Mesenteric fat pad (tissue), 1 donor: ENCODE results near the gene ARHGEF1. TPM values are rescaled to one million over a fixed set of nuclear protein-coding genes. Genes with fewer than 3 reads are reported as not detected.

Experiments used
- DNase-seq: peaks from one replicate; pipeline ENCODE4 v3.0.0-alpha.2; 2020; ENCODE audit warnings: low spot score
- total RNA-seq: library from RNA; stranded (reverse); fragmentation: NEBNext Ultra II Directional; extraction: Animal tissue kit (Norgen Biotek cat#: 25700); gene quantifications from one replicate; pipeline ENCODE4 v1.2.1, GENCODE V29; 2021
- donor health status: DM: yes; HTN: yes; CAD: no.

ARHGEF1 gene
- total RNA-seq, 1 donor from 2014 or later: 123 TPM

DNA sequence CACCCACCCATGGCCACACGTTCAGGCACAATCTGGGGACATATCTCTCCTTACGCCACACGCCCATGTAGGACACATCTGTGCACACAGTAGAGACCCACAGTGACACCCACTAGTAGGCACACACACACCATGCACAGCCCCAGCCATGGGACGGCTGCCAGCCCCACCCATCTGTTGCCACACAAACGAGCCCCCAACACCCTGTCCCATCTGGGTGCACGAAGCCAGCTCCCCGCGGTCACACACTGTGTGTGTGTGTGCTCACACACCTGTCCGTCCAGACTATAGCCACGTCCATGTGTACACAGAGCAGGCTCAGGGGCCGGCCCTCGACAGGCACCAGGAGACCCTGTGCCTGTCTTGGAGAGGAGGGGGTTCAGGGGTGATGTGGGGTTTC, 34.7 kb downstream of the ARHGEF1 start:
- no peak for DNase-seq

DNA sequence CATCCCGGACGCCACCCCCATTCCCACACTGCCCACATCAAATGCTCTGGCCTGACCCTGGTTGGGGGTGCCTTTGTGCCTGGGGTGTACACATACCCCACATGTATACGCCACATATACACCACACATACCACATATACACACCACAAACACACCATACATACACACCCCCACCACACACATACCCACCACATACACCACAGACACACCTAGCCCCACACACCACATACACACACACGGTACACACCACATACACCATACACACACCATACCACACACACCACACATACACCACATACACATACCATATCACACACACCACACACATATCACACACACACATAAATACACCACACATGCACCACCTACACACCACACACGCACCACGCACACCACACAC, 35.1 kb downstream of the ARHGEF1 start:
- no peak for DNase-seq

DNA sequence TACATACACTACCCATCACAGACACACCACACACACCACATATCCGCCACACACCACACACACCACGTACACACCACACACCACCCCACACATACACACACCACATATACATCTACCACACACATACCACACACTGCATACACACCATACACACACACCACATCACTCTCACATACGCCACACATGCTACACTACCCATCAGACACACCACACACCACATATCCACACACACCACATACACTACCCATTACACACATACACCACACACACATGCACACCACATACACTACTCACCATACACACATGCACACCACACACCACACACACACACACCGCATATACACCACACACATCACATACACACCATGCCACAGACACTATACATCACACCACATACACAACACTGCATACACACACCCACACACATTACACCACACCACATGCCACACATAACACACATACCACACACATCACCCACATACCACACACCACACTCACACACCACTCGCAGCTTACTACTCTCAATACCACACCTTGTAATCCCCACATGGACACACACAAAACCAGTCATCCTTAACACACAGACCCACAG, 35.8 kb downstream of the ARHGEF1 start:
- DNase-seq: no peak

DNA sequence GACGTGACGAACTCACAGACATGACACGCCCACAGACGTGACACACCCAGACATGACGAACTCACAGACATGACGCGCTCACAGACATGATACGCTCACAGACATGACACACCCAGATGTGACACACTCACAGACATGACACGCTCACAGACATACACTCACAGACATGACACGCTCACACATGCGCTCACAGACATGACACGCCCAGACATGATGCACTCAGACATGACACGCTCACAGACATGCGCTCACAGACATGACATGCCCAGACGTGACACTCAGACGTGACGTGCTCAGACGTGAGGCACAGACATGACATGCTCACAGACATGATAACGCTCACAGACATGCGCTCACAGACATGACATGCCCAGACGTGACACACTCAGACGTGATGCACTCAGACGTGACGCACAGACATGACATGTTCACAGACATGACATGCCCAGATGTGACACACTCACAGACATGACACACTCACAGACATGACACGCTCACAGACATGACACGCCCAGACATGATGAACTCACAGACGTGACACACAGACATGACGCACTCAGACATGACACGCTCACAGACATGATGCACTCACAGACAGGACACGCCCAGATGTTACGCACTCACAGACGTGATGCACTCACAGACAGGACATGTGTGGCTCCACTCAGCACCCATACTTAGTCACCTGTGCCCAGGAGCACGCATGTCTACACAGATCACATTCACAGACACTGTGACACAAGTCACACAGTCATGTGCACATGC, 37.1 kb downstream of the ARHGEF1 start:
- no peak for DNase-seq

DNA sequence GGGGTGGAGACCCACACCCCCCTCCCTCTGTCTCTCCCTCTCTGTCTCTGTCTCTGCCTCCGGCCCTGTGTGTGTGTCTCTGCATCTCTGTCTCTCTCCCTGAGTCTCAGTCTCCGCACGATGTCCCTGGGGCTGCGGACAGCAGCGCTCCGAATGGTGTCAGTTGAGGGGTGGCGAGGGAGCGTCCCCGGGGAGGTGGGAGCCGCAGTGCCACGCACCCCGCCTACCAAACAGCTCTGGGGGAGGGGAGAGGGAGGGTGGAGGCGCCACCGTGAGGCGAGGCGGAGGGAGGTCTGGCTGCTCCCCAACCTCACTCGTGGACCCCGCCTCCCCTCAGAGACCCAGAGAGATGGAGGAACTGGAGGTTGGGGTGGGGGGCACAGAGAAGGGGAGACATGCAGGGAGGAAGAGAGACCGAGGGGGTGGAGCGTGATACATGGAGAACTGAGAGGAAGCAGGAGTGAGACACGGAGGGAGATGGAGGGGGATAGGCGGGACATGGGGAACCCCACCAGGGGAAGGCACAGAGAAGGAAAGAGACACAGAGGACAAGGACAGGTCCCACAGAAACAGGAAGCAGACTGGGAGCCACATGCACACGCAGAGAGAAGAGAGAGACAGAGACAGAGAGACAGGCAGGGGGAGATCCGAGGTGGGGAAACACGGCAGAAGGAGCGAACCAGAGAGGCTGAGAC, 38.0 kb downstream of the ARHGEF1 start:
- no peak for DNase-seq

DNA sequence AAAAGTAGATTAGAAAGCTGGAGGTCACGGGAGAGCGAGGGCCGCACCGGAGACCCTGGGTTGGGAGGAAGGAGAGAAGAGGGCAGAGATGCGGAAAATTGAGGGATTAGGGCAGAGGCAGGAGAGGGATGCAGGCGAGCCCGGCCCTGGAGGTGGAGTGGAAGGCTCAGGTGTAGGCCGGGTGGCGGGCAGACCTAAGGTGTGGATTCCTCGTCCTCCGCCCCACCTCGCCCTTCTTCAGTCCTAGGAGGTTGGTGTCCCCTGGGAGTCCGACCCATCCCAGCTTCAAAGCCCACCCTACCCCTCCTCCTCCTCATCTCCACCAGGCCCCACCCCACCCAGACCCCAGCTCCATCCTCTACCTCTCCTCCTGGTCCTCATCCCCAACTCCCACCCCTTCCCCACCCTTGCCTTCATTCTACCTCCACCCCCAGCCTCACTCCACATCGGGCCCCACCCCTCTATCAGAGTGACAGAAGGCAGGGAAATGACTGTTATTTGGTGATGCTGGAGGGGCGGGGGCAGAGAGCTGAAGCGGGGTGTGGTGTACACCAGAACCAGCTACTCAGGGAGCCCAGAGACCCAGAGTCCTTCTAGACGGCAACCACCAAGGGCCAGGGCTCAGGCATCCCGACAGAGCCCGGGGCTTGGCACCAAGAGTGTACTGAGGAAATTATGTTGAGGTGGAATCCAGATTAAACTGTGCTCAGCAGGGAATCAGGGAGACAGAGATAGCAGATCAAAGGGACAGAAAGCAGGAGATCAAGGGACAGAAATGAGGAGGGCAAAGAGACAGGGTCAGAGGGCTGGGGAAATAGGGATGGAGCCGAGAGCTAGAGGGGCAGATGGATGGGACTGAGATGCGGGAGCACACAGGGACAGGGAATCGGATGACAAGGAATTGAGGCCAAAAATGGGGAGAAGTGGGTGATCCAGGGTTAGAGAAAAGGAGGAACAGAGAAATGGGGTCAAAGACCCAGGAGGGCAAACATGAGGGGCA, 38.9 kb downstream of the ARHGEF1 start:
- DNase-seq: no peak

DNA sequence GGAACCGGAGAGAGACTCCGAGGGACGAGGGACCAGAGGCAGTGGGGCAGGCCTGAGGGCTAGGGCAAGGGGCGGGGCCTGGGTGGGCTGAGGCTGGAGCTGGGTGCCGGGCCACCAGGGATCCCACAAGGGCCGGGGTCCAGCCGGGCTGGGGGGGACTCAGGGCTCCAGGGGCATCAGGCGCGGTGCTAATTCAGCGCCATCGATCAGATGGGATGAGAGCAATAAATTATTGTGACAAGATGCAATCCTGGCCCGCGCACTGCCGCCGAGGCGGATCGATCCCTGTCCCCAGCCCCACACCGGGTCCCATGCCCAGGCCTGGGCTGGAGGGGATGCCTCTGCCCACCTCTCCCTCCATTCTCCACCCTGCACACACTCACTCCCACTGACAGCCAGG, 39.6 kb downstream of the ARHGEF1 start:
- no peak for DNase-seq

DNA sequence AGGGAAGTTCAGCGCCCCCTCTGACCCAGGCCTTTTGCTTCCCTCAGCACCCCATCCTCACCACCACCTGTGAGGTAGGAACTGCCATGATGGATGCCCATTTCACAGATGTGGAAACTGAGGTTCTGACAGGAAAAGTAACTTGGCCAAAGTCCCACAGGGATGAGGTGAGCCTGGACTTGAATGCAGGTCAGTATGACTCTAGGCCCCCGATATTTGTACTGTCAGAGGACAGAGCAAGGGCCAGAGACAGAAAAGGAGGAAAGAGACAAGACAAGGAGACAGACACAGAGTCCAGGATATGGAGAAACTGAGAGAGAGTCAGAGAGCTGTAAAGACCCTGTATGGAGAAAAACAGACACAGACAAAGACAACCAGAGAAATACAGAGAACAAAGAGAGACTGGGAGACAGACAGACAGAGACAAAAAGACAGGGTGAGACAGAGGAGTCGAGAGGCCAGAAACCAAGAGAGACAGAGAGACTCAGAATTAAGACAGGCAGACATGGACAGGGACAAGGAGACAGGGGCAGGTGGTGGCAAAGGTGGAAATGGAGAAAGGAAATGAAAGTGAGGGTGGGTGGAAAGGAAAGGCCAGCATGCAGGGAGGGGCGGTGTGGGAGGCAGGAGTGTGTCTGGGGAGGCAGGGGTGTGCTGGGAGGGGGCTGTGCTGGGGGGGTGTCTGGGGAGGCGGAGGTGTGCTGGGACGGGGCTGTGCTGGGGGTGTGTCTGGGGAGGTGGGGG, 40.2 kb downstream of the ARHGEF1 start:
- no peak for DNase-seq

DNA sequence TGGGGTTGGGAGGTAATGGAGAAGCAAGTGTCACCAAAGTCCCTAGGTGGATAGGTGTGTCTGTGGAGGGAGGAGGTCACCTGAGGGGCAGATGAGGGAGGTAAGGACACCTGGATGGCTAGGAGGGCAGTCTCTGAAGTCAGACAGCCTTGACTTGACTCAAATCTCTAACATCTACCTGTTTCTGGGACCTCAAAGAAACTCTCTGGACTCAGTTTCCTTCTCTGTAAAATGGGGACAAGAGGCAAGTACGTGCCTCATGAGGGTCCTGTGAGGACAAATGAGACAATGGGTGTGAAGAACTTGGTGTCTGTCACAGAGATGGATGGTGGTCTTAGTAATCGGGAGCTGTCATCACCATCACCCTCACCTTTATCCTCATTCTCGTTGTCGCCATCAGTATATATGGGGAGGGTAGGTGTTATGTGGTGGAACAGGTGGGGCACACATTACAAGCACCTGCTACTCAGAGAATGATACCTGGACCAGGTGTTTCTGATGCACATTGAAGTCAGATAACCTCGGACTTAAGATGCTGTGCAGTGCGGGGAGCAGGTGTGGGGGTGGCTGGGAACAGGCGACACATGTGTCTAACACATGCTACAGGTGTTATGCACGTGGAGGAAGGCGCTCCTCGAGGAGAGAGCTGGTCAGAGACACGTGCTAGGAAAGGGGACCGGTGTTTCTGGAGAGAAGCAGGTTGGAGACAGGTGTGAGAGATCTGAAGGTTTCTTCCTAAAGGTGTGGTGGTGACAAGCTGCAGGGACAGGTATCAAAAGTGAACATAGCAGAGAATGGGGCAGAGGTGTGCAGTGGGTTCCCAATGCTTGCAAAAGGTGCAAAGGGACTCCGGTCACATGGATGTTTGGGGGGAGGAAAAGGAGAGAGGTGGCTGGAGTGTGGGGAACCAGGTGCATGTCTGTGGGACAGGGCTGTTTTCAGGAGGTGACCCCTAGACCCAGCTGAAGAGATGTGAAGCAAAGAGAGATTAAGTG, 41.5 kb downstream of the ARHGEF1 start:
- no peak for DNase-seq

DNA sequence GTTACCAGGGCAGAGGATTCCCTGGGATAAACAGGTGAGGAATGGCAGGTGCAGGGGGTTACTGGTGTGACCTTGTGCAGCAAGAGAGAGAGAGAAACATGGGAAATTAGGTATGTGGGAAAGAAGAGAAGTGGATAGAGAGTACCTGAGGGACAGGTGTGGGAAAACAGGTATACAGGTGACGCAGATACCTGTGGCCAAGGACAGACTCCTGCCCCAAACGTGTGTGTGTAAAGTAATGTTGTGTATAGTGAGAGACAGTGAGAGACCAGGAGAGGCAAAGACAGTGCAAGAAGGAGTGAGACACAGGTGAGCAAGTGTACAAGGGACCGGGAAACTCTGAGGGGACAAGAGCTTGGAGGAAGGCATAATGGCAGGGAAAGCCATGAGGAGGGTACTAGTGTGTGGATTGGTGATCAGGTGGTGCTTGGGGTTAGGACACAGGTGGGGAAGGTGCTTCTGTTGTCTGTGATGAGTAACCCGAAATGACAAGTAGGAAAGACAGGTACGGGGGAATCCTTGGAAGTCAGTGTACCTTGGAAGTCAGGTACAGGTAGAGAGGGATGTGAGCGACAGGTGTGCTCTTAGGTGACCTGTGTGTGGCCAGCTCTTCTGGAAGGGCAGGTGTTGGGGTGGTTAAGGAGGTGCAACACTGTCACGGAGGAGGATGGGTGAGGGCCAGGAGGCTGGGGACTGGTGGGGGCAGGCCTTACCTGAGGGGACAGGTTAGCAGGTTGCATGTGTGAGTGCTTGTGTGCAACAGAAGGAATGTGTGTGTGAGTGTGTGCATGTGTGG, 42.4 kb downstream of the ARHGEF1 start:
- no peak for DNase-seq

DNA sequence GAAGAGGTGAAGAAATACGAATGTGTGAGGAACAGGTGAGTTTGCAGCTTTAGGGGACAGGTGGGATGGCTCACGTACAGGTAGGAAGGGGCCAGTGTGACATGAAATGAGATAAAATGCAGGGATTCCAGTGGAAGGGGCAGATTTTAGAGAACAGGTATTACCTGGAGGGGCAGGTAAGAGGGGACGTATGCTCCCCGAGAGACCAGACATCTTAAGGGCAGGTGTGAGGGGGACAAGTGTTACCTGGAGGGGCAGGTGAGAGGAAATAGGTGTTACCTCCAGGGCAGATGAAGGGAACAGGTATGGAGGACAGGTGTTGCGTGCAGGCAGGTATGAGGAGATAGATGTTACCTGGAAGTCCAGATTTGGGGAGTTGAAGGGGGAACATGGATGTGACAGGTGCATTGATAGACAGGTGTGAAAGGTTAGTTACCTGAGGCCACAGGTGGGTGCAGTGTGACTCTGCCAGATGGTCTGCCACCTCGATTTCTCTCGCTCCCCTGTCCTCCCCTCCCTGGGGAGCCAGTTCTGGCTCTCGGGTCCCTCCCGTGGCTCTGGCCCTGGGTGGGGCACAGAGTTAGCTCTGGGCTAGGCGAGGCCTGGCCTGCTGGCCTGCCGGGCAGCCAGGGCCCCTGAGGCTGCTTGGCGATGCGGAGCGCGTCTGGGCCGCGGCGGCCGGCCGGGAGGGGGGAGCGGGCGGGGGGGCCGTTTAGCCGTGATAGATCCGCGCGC, 43.2 kb downstream of the ARHGEF1 start:
- DNase-seq: no peak

DNA sequence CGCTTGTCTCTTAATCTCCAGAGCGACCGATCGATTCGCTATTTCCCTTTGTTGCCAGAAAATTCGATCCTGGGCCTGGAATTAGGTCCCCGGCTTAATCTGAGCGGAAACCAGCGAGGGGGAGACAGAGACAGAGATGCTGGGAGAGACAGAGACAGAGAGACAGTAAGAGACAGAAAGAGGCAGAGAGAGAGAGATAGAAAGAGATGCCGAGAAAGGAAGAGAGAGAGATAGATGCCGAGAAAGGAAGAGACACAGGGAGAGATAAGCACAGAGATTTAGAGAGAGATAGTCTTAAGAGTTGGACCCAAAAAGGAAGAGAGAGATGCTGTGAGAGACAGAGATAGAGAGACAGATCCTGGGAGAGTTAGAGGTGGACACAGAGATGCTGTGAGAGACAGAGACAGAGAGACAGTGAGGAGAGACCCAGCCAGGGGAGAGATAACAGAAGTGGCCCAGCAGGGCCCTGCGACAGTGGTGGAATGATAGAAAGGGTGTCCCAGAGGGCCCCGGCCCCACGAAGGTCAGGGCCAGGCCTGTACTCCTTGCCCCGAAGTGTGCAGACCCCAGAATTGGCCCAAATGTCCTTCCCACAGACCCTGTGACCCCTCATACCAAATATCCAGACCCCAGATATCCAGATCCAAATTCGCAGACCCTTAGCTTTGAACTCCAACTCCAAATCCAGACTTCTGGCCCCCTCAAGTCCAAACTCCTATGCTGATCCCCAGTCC, 43.9 kb downstream of the ARHGEF1 start:
- no peak for DNase-seq

DNA sequence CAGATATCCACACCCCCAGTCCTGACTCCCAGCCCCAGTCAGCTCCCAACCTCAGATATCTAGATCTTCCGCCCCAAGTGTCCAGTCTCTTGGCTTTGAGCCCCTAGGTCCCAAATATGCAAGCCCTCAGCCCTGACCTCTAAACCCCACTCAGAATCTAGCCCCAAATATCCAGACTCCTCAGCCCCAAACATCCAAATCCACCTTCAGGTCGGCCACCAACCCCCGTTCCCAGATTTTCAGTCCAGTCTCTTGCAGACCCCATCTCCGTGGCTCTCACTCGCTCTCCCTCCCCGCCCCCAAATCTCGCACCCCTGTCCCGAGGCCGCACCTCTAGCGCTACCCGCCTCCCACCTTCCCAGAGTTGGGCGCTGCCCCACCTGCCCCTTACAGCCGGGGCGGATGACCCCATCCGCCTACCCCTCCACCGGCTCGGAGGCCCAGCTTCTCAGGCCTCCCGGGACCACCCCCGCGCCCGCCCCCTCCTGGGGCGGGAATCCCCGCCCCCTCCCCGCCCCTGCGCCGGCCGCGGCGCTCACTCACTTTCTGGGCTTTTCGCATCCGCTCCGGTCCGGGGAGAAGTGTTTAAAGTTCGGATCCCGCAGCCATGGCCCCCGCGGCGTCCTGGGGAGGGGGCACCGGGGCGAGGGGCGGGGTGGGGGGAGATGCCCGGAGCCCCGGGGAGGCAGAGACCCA, 44.7 kb downstream of the ARHGEF1 start:
- no peak for DNase-seq

DNA sequence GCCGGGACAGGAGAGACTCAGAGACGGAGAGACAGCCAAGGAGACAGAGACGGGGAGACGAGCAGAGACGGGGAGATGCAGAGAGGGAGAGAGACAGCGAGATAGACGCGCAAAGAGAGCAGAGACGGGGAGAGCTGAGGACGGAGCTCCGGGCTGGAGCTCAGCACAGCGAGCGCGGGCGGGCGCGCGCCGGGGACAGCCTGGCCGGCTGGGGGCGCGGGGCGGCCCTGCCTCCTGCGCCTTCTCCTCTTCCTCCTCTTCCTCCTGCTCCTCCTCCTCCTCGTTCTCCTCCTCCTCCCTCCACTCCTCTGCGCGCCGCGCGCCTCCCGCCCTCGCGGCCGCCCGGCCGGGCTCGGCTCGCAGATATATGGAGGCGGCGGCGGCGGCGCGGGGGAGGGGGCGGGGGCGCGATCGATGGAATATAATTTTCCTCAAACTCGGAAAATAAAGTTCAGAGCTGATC, 45.3 kb downstream of the ARHGEF1 start, which contains the start of gene ERFL:
TSS of gene ERFL (minus strand) at position 229 of the 463 bp plus-strand sequence. CDS start 15,530 bp downstream, outside the sequence.
- no peak for DNase-seq

DNA sequence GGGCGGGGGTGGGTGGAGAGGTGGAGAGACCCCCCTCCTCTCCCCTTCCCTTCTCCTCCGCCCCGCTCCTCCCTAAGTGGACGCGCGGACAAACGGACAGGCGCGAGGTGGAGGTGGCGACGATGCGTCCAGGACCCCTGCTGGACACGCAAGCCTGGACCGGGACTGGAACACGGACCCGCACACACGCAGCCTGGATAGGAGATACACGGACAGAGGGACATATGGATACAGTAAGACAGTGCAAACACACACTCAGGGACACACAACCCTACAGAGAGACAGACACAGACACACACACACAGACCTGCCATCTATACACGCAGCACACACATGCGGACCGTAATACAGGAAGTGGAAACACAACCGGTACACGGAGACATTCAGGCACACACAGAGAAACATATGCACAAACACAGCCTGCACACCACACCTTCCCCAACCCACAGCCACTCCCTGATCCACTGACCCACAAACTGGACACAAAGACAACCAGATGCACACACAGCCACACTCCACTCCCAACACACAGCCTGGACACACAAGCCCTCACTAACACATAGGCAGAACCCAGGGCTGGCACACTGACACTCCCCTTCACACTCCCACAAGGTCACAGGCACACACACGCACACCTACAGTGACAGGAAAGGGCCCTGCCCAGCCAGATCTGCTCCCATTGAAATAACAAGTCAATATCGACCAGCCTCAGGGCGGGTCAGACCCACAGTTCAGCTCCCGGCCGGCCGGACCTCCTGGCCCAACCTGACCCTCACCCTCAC, 46.0 kb downstream of the ARHGEF1 start:
- no peak for DNase-seq
